Measurements from ENCODE around the gene ATP11C.

- TF ChIP-seq, protein P1, sequence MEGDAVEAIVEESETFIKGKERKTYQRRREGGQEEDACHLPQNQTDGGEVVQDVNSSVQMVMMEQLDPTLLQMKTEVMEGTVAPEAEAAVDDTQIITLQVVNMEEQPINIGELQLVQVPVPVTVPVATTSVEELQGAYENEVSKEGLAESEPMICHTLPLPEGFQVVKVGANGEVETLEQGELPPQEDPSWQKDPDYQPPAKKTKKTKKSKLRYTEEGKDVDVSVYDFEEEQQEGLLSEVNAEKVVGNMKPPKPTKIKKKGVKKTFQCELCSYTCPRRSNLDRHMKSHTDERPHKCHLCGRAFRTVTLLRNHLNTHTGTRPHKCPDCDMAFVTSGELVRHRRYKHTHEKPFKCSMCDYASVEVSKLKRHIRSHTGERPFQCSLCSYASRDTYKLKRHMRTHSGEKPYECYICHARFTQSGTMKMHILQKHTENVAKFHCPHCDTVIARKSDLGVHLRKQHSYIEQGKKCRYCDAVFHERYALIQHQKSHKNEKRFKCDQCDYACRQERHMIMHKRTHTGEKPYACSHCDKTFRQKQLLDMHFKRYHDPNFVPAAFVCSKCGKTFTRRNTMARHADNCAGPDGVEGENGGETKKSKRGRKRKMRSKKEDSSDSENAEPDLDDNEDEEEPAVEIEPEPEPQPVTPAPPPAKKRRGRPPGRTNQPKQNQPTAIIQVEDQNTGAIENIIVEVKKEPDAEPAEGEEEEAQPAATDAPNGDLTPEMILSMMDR (IDR thresholded peaks at IDR 0.05; ENCODE audit: low read depth, low read length, poor library complexity, severe bottlenecking), result no peak
- TF ChIP-seq EZH2phosphoT487 (IDR thresholded peaks at IDR 0.05; ENCODE audit: borderline replicate concordance, low read length), result no peak
Measured at GRCh38 chrX:139930401-139930800, 2.5 kb downstream of the ATP11C start.
